Endothelial cell of umbilical vein (primary cell): ENCODE measurements around the gene HCFC1R1. TPM values are rescaled to one million over a fixed set of nuclear protein-coding genes. Genes with fewer than 3 reads are reported as not detected.

Experiments used
- BruUV-seq: library from RNA; stranded (reverse); fragments of 400-500 nt; replicated peaks from 2 replicates; lab custom pipeline; 2021; lab: Mats Ljungman, UMichigan
- CTCF ChIA-PET: fragments of 300-600, 350-600 bp; sonication (Branson Sonifier 250); formaldehyde crosslinking; loops from one replicate; lab custom pipeline; 2021; ENCODE audit warnings: antibody characterized with exemption, inconsistent platforms; lab: Charles Lee
- POLR2A ChIA-PET: fragments of 300-600, 350-600 bp; sonication (Branson Sonifier 250); formaldehyde crosslinking; loops from one replicate; lab custom pipeline; 2021; ENCODE audit warnings: antibody characterized with exemption, inconsistent platforms; lab: Charles Lee
- DNase-seq: peaks from one replicate; pipeline ENCODE4 v3.0.0-alpha.2; 2011; ENCODE audit warnings: low read depth, low spot score
- FAIRE-seq: peaks from 2 replicates; lab custom pipeline; 2011; peaks lifted over from hg19 to GRCh38; lab: Jason Lieb, UNC
- H2AFZ ChIP-seq: 2 replicates; pipeline ENCODE4 v1.6.0; 2012; ENCODE audit warnings: low read depth, low read length, control low read depth, inconsistent platforms
- H3K27ac ChIP-seq: 2 replicates; pipeline ENCODE4 v1.5.1; 2011; ENCODE audit warnings: low read depth, mild to moderate bottlenecking, control low read depth, low read length, moderate library complexity; ENCODE audit not compliant: insufficient read depth
- H3K27me3 ChIP-seq, 2 experiments: 2 replicates each; pipeline versions ENCODE4 v1.6.0 to v1.6.1; 2011; ENCODE audit warnings: low read length in 2 of 2, mixed read lengths in 1 of 2; ENCODE audit not compliant: control insufficient read depth in 2 of 2, insufficient read depth in 2 of 2
- H3K36me3 ChIP-seq, 2 experiments: 2 replicates in 1 of 2; 3 replicates in 1 of 2; pipeline ENCODE4 v1.5.1; 2011; ENCODE audit warnings: low read length in 2 of 2, mild to moderate bottlenecking in 1 of 2, moderate library complexity in 1 of 2; ENCODE audit not compliant: control insufficient read depth in 2 of 2, insufficient read depth in 2 of 2; ENCODE audit errors: extremely low read depth in 1 of 2
- H3K4me1 ChIP-seq: 3 replicates; pipeline ENCODE4 v1.5.1; 2011; ENCODE audit warnings: mild to moderate bottlenecking, low read length; ENCODE audit not compliant: control insufficient read depth, insufficient read depth; ENCODE audit errors: extremely low read depth
- H3K4me2 ChIP-seq: 2 replicates; pipeline ENCODE4 v1.6.1; 2011; ENCODE audit warnings: low read length, control low read depth, mixed read lengths; ENCODE audit not compliant: insufficient read depth
- H3K4me3 ChIP-seq, 3 experiments: fragments of 200-600 bp in 1 of 3; sonication (generic), shearing (Covaris generic) in 1 of 3; replicated peaks in 1 of 3; 2 replicates each; pipeline ENCODE4 v1.5.1; 2011 to 2016; ENCODE audit warnings: control low read depth in 3 of 3, low read length in 3 of 3, mild to moderate bottlenecking in 2 of 3, inconsistent platforms in 1 of 3, low read depth in 1 of 3, moderate library complexity in 1 of 3; ENCODE audit not compliant: insufficient read depth in 1 of 3
- H3K79me2 ChIP-seq: 2 replicates; pipeline ENCODE4 v1.6.0; 2012; ENCODE audit warnings: low read length, inconsistent platforms; ENCODE audit not compliant: control insufficient read depth, insufficient read depth
- H3K9ac ChIP-seq: replicated peaks from 2 replicates; pipeline ENCODE3; 2011; ENCODE audit warnings: low read length, control low read depth; ENCODE audit not compliant: insufficient read depth; ENCODE audit errors: extremely low read depth
- H3K9me1 ChIP-seq: replicated peaks from 3 replicates; pipeline ENCODE4 v1.6.0; 2011; ENCODE audit warnings: mild to moderate bottlenecking, low read length; ENCODE audit not compliant: control insufficient read depth, insufficient read depth; ENCODE audit errors: extremely low read depth
- H3K9me3 ChIP-seq: replicated peaks from 2 replicates; pipeline ENCODE4 v1.5.1; 2012; ENCODE audit warnings: low read length, inconsistent platforms; ENCODE audit not compliant: control insufficient read depth, insufficient read depth
- H4K20me1 ChIP-seq: replicated peaks from 2 replicates; pipeline ENCODE3; 2011; ENCODE audit warnings: mild to moderate bottlenecking, low read length; ENCODE audit not compliant: control insufficient read depth, insufficient read depth; ENCODE audit errors: extremely low read depth
- EZH2 ChIP-seq: IDR thresholded peaks from 2 replicates; pipeline ENCODE4 v1.6.1; 2012; ENCODE audit warnings: borderline replicate concordance, low read depth, mild to moderate bottlenecking, moderate library complexity, low read length, inconsistent platforms; ENCODE audit not compliant: severe bottlenecking
- GATA2 ChIP-seq: IDR thresholded peaks from 2 replicates; pipeline ENCODE4 v1.7.0; 2011; ENCODE audit warnings: low read depth, mild to moderate bottlenecking, moderate library complexity, mixed read lengths, low read length; ENCODE audit not compliant: insufficient read length, insufficient read depth
- JUN ChIP-seq: IDR thresholded peaks from 2 replicates; pipeline ENCODE4 v1.6.1; 2011; ENCODE audit warnings: borderline replicate concordance, low read depth; ENCODE audit not compliant: insufficient read length, insufficient read depth
- POLR2A ChIP-seq: IDR thresholded peaks from 2 replicates; pipeline ENCODE4 v1.6.1; 2012; ENCODE audit warnings: low read depth, mild to moderate bottlenecking, control low read depth, low read length
- POLR2AphosphoS5 ChIP-seq: IDR thresholded peaks from 2 replicates; pipeline ENCODE4 v1.6.1; 2012; ENCODE audit warnings: low read depth, mild to moderate bottlenecking, control low read depth, low read length, moderate library complexity; ENCODE audit not compliant: insufficient read depth
- dilution Hi-C: fragments of 300-500 bp; cut with MboI; formaldehyde crosslinking; loops from one replicate; pipeline ENCODE4 v1.15.0; 2019; ENCODE audit warnings: low sequenced_read_pairs; ENCODE audit not compliant: extremely low pct_ligation_motif_present
- intact Hi-C: fragments of 100-400 bp; cut with micrococcal nuclease; formaldehyde crosslinking; loops from one replicate; pipeline ENCODE4 v1.10.0; 2022
- polyA plus RNA-seq, 4 experiments: library from polyadenylated mRNA; depleted of rRNA in 3 of 4; stranded (reverse) in 3 of 4; unstranded in 1 of 4; fragments of >200 nt; gene quantifications; 2 replicates each; pipeline versions ENCODE4 v1.2.1 to v1.2.3, GENCODE V29; 2011 to 2012; ENCODE audit warnings: missing spikeins in 1 of 4
- total RNA-seq: library from RNA; stranded (reverse); gene quantifications from 2 replicates; pipeline ENCODE4 v1.2.3, GENCODE V29; 2021
- TF ChIP-seq, protein P1 (sequence below): IDR thresholded peaks from 2 replicates; pipeline ENCODE4 v1.6.1; 2011; ENCODE audit not compliant: insufficient read depth, insufficient read length

Gene HCFC1R1
- total and polyA plus RNA-seq, 2 donors (not counting 3 experiments of a cell fraction or from before 2014, with no cell fraction given): 28.7 to 49.3 TPM

- ChIA-PET CTCF (interaction anchor here (1.1 to 8.8 kb wide), 11 partner anchors 12 to 133 kb away, joined by 4 to 200 read pairs (median 7); partner anchors contain the start of gene MMP25), POLR2A (no interaction called here)
- intact Hi-C loops (no loop called here), dilution Hi-C loops (no loop called here)
- no peak for FAIRE-seq
- no peak overlapping the region for H2AFZ ChIP-seq
- no TSS peak for BruUV-seq
- no peak overlapping the region for H3K27ac ChIP-seq
- H3K4me1 ChIP-seq: no peaks in the 10 kb centered on the region
- TF ChIP-seq GATA2 (no peak), POLR2AphosphoS5 (no peak), JUN (no peak), EZH2 (no peak), POLR2A (no peak)
- TF ChIP-seq, protein P1, sequence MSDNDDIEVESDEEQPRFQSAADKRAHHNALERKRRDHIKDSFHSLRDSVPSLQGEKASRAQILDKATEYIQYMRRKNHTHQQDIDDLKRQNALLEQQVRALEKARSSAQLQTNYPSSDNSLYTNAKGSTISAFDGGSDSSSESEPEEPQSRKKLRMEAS: no peak
- no peak overlapping the region for H3K4me3 ChIP-seq
- H4K20me1 ChIP-seq: no peaks in the 10 kb centered on the region
- H3K9ac ChIP-seq: no peak overlapping the region
- DNase-seq: no peak
- no peak overlapping the region for H3K4me2 ChIP-seq
- H3K9me3 ChIP-seq: no peaks in the 10 kb centered on the region
- no peaks in the 10 kb centered on the region for H3K36me3 ChIP-seq
- H3K79me2 ChIP-seq: no peaks in the 10 kb centered on the region
- H3K9me1 ChIP-seq: no peaks in the 10 kb centered on the region
- peaks cover 57 to 65% of the 10 kb centered on the region in 2 experiments for H3K27me3 ChIP-seq
Observed at GRCh38 chr16:3032624-3033023, 8.9 kb upstream of the HCFC1R1 start.
